ENCODE data around the gene CDK13.
A peak's percentile ranks its signal among the peaks of the same experiment; 100 is the strongest.

The CDK13 gene

GRCh38 chr7:39949971-39950472 is at the start of gene CDK13:
CDK13 (plus strand) TSS chr7:39950256; CDS start chr7:39950642, 386 bp downstream.
- peak; percentile 67 for DNase-seq (ENCODE audit: low read depth)
- peak within 1 kb of the TSS; percentile 92 for H3K4me3 ChIP-seq (ENCODE audit: control insufficient read depth, low read depth, low read length)
- TF ChIP-seq, protein P1, sequence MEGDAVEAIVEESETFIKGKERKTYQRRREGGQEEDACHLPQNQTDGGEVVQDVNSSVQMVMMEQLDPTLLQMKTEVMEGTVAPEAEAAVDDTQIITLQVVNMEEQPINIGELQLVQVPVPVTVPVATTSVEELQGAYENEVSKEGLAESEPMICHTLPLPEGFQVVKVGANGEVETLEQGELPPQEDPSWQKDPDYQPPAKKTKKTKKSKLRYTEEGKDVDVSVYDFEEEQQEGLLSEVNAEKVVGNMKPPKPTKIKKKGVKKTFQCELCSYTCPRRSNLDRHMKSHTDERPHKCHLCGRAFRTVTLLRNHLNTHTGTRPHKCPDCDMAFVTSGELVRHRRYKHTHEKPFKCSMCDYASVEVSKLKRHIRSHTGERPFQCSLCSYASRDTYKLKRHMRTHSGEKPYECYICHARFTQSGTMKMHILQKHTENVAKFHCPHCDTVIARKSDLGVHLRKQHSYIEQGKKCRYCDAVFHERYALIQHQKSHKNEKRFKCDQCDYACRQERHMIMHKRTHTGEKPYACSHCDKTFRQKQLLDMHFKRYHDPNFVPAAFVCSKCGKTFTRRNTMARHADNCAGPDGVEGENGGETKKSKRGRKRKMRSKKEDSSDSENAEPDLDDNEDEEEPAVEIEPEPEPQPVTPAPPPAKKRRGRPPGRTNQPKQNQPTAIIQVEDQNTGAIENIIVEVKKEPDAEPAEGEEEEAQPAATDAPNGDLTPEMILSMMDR (conservative IDR thresholded peaks at IDR 0.05; ENCODE audit: control insufficient read depth, insufficient read depth, low read depth, low read length), result no peak

GRCh38 chr7:39904077-39904486 is 46.0 kb upstream of the CDK13 start:
- TF ChIP-seq, protein P1 (conservative IDR thresholded peaks at IDR 0.05; ENCODE audit: control insufficient read depth, insufficient read depth, low read depth, low read length), result no peak
- no peak overlapping the region for H3K4me3 ChIP-seq (ENCODE audit: control insufficient read depth, low read depth, low read length)
- peak; percentile 55 for DNase-seq (ENCODE audit: low read depth)

DNA sequence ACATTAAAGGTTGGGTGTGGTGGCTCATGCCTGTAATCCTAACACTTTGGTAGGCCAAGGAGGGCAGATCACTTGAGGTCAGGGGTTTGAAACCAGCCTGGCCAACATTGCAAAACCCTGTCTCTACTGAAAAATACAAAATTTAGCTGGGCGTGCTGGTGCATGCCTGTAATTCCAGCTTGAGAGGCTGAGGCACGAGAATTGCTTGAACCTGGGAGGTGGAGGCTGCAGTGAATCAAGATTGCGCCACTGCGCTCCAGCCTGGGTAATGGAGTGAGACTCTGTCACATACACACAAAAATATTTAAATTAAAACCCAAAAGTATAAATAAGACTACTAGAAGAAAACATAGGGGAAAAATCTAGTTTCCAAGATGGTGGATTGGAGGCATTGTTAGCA is 41.9 kb upstream of the CDK13 start:
- no peak for DNase-seq (ENCODE audit: low read depth)
- no peak overlapping the region for H3K4me3 ChIP-seq (ENCODE audit: control insufficient read depth, low read depth, low read length)
- TF ChIP-seq, protein P1 (conservative IDR thresholded peaks at IDR 0.05; ENCODE audit: control insufficient read depth, insufficient read depth, low read depth, low read length), result no peak

DNA sequence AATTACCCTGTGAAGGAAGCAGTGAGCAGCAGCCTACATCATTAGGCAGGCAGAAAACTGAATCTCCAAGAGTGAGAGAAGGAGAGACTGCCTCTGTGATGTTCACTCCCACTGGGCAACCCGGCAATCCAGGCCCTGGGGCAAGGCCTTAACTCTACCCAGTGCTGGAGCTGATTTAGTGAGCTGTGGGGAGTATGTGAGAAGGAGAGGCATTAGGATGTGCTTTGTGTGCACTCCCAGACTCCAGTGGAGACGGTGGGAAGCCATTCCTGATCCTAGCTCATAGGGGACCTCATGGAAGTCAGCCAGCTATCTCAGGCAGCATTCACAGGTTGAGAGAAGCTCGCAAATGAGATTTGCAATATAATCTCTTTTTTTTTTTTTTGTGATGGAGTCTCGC is 41.1 kb upstream of the CDK13 start:
- TF ChIP-seq, protein P1 (conservative IDR thresholded peaks at IDR 0.05; ENCODE audit: control insufficient read depth, insufficient read depth, low read depth, low read length), result no peak
- H3K4me3 ChIP-seq (ENCODE audit: control insufficient read depth, low read depth, low read length), result no peak overlapping the region
- DNase-seq (ENCODE audit: low read depth), result no peak

DNA sequence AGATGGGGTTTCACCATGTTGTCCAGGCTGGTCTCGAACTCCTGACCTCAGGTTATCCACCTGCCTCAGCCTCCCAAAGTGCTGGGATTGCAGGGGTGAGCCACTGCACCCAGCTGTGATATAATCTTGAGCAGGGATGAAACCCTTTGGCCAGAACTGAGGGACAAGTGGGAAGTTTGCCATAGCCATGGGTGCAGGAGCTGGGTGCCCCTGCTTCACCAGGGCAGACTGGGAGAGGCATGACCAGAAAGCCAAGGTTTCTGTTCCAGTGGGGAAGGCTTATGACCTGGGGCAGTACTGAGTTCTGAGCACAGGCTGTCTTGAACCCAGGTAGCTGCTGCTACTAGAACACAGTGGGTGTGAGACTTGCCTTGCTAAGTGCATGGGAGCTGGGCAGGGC is 40.5 kb upstream of the CDK13 start:
- H3K4me3 ChIP-seq (ENCODE audit: control insufficient read depth, low read depth, low read length), result no peak overlapping the region
- no peak for DNase-seq (ENCODE audit: low read depth)

DNA sequence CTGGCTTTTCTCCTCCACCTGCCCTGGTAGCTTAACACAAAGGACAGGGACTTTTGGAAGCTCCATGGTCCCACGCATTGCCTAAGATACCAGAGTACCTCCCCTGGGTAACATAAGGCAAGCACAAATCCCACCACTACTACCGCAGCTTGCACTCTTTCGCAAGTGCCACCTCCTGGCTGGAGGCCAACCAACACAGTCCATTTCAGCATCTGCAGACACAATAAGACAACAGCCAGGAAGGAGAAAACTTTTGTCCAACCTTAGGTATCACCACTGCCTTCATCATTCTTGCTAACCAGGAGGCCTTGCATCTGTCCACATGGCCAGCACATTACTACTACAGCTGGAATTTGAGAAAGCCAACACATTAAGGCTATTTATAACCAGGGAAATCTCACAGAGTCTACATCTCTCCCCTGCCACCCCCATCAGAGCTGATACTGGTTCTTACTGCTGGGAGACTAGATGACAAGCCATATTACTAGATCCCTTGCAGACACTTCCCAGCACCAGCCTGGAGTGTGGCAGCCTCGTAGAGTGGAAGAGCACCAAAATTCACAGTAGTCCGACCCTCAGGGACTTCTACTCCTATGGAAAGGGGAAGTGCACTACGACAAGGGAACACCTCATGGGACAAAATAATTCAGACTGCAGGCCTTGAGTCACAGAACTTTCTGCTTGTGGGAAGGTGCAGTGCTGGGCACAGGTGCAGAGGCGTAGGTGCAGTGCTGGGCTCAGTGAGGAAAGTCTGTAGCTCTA is 39.8 kb upstream of the CDK13 start:
- peak; percentile 58 for DNase-seq (ENCODE audit: low read depth)
- TF ChIP-seq, protein P1 (conservative IDR thresholded peaks at IDR 0.05; ENCODE audit: control insufficient read depth, insufficient read depth, low read depth, low read length), result no peak
- H3K4me3 ChIP-seq (ENCODE audit: control insufficient read depth, low read depth, low read length), result no peak overlapping the region

More for the DNA sequence above, 40.5 kb upstream of the CDK13 start:
- TF ChIP-seq, protein P1 (conservative IDR thresholded peaks at IDR 0.05; ENCODE audit: control insufficient read depth, insufficient read depth, low read depth, low read length), result no peak

Data from fibroblast of mammary gland (primary cell).